IPS-20b (cell line): Measurements from ENCODE around the gene PYGM.
"Not testable (repeated sequence)": the region's sequence is repeated elsewhere in the genome, so short reads cannot be mapped to it uniquely, and the experiment has no call there.

Experiments
- H3K27ac ChIP-seq: one replicate; pipeline ENCODE4 v1.5.1; 2013; ENCODE audit warnings: low read length
- H3K27me3 ChIP-seq: 2 replicates; pipeline ENCODE4 v1.6.1; 2013; ENCODE audit warnings: mild to moderate bottlenecking, low read length, inconsistent platforms; ENCODE audit not compliant: insufficient read depth
- H3K36me3 ChIP-seq: 2 replicates; pipeline ENCODE4 v1.6.1; 2013; ENCODE audit warnings: low read depth, mild to moderate bottlenecking, inconsistent platforms, low read length, moderate library complexity; ENCODE audit not compliant: insufficient read depth
- H3K4me1 ChIP-seq: 2 replicates; pipeline ENCODE4 v1.6.1; 2013; ENCODE audit warnings: mild to moderate bottlenecking, control low read depth, inconsistent platforms, low read length, moderate library complexity; ENCODE audit not compliant: insufficient read depth
- H3K4me3 ChIP-seq: 2 replicates; pipeline ENCODE4 v1.5.1; 2013; ENCODE audit warnings: mild to moderate bottlenecking, low read length, inconsistent platforms
- H3K9ac ChIP-seq: 2 replicates; pipeline ENCODE4 v1.6.1; 2013; ENCODE audit warnings: low read depth, mild to moderate bottlenecking, inconsistent platforms, low read length, moderate library complexity
- H3K9me3 ChIP-seq: 2 replicates; pipeline ENCODE4 v1.6.1; 2013; ENCODE audit warnings: mild to moderate bottlenecking, low read depth, low read length, inconsistent platforms; ENCODE audit not compliant: insufficient read depth

The PYGM gene

GRCh38 chr11:64703048-64703447, 56.7 kb downstream of the PYGM start:
- H3K9me3 ChIP-seq: no peaks in the 10 kb centered on the region
- H3K27ac ChIP-seq: no peak overlapping the region
- H3K4me1 ChIP-seq: no peaks in the 10 kb centered on the region
- H3K4me3 ChIP-seq: no peak overlapping the region
- peaks cover 21% of the 10 kb centered on the region; the same call in 1 of the 2 replicates for H3K27me3 ChIP-seq
- H3K9ac ChIP-seq: no peak overlapping the region
- no peaks in the 10 kb centered on the region for H3K36me3 ChIP-seq

GRCh38 chr11:64701956-64702355, 57.8 kb downstream of the PYGM start:
- H3K27ac ChIP-seq, H3K9me3 ChIP-seq, H3K4me3 ChIP-seq, H3K36me3 ChIP-seq, H3K4me1 ChIP-seq, H3K9ac ChIP-seq: not testable (repeated sequence)
- H3K27me3 ChIP-seq: peaks cover 24% of the 10 kb centered on the region; the same call in 1 of the 2 replicates

DNA sequence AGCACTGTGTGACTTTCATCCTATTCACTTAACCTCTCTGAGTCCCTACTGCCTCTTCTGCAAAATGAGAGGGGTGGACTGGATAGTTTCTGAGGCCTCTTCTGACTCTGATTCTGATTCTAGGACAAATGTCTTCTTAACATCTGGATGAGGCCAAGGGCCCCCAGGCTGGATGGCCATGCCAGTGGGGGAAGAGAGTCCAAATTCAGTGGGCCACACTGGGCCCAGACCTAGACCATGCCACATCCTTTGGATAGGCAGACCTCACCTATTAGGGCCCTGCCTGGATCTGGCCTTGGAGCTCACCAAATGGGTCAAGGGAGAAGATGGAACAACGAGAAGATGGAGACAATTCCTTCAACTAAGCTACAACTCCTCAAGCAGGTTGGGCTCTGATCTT, 61.3 kb downstream of the PYGM start:
- Histone ChIP-seq H3K9me3 (no peaks in the 10 kb centered on the region), H3K4me3 (no peak overlapping the region), H3K27ac (no peak overlapping the region), H3K4me1 (no peaks in the 10 kb centered on the region; the same call in 1 of the 2 replicates), H3K9ac (no peak overlapping the region), H3K36me3 (no peaks in the 10 kb centered on the region), H3K27me3 (peaks cover 16% of the 10 kb centered on the region; the same call in 1 of the 2 replicates)

GRCh38 chr11:64697663-64698375, 62.0 kb downstream of the PYGM start:
- Histone ChIP-seq H3K27ac (no peak overlapping the region), H3K9ac (no peak overlapping the region), H3K4me1 (no peaks in the 10 kb centered on the region; the same call in 1 of the 2 replicates), H3K9me3 (no peaks in the 10 kb centered on the region), H3K4me3 (no peak overlapping the region), H3K27me3 (peaks cover 20% of the 10 kb centered on the region), H3K36me3 (no peaks in the 10 kb centered on the region)
